Measurements from ENCODE around the gene SCEL. TPM values are rescaled to one million over a fixed set of nuclear protein-coding genes. Genes with fewer than 3 reads are reported as not detected.

Gene SCEL
- total RNA-seq, 1 experiment from 2014 or later = 2.8 TPM

DNA sequence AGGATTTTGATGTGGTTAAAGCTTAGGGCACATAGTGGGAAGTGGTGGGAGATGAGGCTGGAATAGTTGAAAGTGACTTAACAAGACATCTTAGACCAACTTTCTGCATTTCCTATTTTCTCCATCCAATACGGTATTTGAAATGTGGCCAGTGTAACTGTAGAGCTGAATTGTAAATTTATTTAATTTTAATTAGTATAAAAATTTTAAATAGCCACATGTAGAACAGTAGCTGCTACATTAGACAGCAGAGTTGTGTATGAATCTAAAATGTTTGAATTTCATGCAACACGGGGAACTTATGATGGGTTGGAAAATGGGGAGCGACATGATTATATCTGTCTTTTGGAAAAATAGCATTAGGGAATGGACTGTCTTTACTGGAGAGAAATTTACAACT, 7.1 kb upstream of the SCEL start:
- Histone ChIP-seq H3K9me3 (no peaks in the 10 kb centered on the region; the same call in 1 of the 2 replicates), H3K27me3 (replicated peaks; ENCODE audit: control insufficient read depth, insufficient read depth, low read length) (no peaks in the 10 kb centered on the region), H3K36me3 (ENCODE audit: control insufficient read depth, insufficient read depth, low read length) (no peaks in the 10 kb centered on the region), H3K4me1 (peaks cover 3% of the 10 kb centered on the region; the same call in 1 of the 2 replicates), H3K4me3 (ENCODE audit: low read depth, low read length) (no peak overlapping the region)
- ChIA-PET CTCF (no interaction called here), POLR2A (no interaction called here)
- no TSS peak for BruUV-seq (replicated peaks)
- no peaks in the 10 kb centered on the region for H3K36me3 Mint-ChIP-seq (ENCODE audit: insufficient read depth, unreplicated experiment)
- no peak overlapping the region for H3K4me3 Mint-ChIP-seq (ENCODE audit: unreplicated experiment)
- H3K4me1 Mint-ChIP-seq (ENCODE audit: low read depth, unreplicated experiment) = peaks cover 6% of the 10 kb centered on the region
- intact Hi-C loops (cut with micrococcal nuclease; ENCODE audit: unreplicated experiment) = no loop called here
- H3K27me3 Mint-ChIP-seq (ENCODE audit: insufficient read depth, unreplicated experiment) = no peaks in the 10 kb centered on the region
- H3K9me3 Mint-ChIP-seq (ENCODE audit: unreplicated experiment) = no peaks in the 10 kb centered on the region
- TF ChIP-seq, protein P1, sequence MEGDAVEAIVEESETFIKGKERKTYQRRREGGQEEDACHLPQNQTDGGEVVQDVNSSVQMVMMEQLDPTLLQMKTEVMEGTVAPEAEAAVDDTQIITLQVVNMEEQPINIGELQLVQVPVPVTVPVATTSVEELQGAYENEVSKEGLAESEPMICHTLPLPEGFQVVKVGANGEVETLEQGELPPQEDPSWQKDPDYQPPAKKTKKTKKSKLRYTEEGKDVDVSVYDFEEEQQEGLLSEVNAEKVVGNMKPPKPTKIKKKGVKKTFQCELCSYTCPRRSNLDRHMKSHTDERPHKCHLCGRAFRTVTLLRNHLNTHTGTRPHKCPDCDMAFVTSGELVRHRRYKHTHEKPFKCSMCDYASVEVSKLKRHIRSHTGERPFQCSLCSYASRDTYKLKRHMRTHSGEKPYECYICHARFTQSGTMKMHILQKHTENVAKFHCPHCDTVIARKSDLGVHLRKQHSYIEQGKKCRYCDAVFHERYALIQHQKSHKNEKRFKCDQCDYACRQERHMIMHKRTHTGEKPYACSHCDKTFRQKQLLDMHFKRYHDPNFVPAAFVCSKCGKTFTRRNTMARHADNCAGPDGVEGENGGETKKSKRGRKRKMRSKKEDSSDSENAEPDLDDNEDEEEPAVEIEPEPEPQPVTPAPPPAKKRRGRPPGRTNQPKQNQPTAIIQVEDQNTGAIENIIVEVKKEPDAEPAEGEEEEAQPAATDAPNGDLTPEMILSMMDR (IDR thresholded peaks at IDR 0.05; ENCODE audit: insufficient read depth in 1 of 2, low read depth in 1 of 2, low read length in 1 of 2, severe bottlenecking in 1 of 2, unreplicated experiment in 1 of 2) = no peak
- no peak for DNase-seq
- H3K27ac Mint-ChIP-seq (ENCODE audit: unreplicated experiment) = no peak overlapping the region

- Mint-ChIP-seq H3K27me3 (ENCODE audit: insufficient read depth, unreplicated experiment) (no peaks in the 10 kb centered on the region), H3K27ac (ENCODE audit: unreplicated experiment) (no peak overlapping the region), H3K4me1 (ENCODE audit: low read depth, unreplicated experiment) (peaks cover 9% of the 10 kb centered on the region), H3K4me3 (ENCODE audit: unreplicated experiment) (no peak overlapping the region), H3K36me3 (ENCODE audit: insufficient read depth, unreplicated experiment) (no peaks in the 10 kb centered on the region), H3K9me3 (ENCODE audit: unreplicated experiment) (no peaks in the 10 kb centered on the region)
- no peaks in the 10 kb centered on the region; the same call in 1 of the 2 replicates for H3K9me3 ChIP-seq
- H3K27me3 ChIP-seq (replicated peaks; ENCODE audit: control insufficient read depth, insufficient read depth, low read length) = no peaks in the 10 kb centered on the region
- POLR2A ChIA-PET = no interaction called here
- H3K36me3 ChIP-seq (ENCODE audit: control insufficient read depth, insufficient read depth, low read length) = no peaks in the 10 kb centered on the region
- DNase-seq = no peak
- intact Hi-C loops (cut with micrococcal nuclease; ENCODE audit: unreplicated experiment) = no loop called here
- H3K4me3 ChIP-seq (ENCODE audit: low read depth, low read length) = no peak overlapping the region
- CTCF ChIA-PET = no interaction called here
- no TSS peak for BruUV-seq (replicated peaks)
- TF ChIP-seq, protein P1 (IDR thresholded peaks at IDR 0.05; ENCODE audit: insufficient read depth in 1 of 2, low read depth in 1 of 2, low read length in 1 of 2, severe bottlenecking in 1 of 2, unreplicated experiment in 1 of 2) = no peak
- H3K4me1 ChIP-seq = peaks cover 3% of the 10 kb centered on the region; the same call in 1 of the 2 replicates
These were observed 6.5 kb upstream of the SCEL start for GRCh38 chr13:77528834-77529500.

- H3K9me3 ChIP-seq = no peaks in the 10 kb centered on the region; the same call in 1 of the 2 replicates
- ChIA-PET POLR2A (no interaction called here), CTCF (no interaction called here)
- no peaks in the 10 kb centered on the region for H3K36me3 Mint-ChIP-seq (ENCODE audit: insufficient read depth, unreplicated experiment)
- no peaks in the 10 kb centered on the region for H3K27me3 ChIP-seq (replicated peaks; ENCODE audit: control insufficient read depth, insufficient read depth, low read length)
- no peaks in the 10 kb centered on the region for H3K36me3 ChIP-seq (ENCODE audit: control insufficient read depth, insufficient read depth, low read length)
- H3K4me1 ChIP-seq = peaks cover 6% of the 10 kb centered on the region; the same call in 1 of the 2 replicates
- no peaks in the 10 kb centered on the region for H3K9me3 Mint-ChIP-seq (ENCODE audit: unreplicated experiment)
- peaks cover 14% of the 10 kb centered on the region for H3K4me1 Mint-ChIP-seq (ENCODE audit: low read depth, unreplicated experiment)
- H3K4me3 Mint-ChIP-seq (ENCODE audit: unreplicated experiment) = no peak overlapping the region
- intact Hi-C loops (cut with micrococcal nuclease; ENCODE audit: unreplicated experiment) = no loop called here
- no peak overlapping the region for H3K4me3 ChIP-seq (ENCODE audit: low read depth, low read length)
- BruUV-seq (replicated peaks) = no TSS peak
- TF ChIP-seq, protein P1 (IDR thresholded peaks at IDR 0.05; ENCODE audit: insufficient read depth in 1 of 2, low read depth in 1 of 2, low read length in 1 of 2, severe bottlenecking in 1 of 2, unreplicated experiment in 1 of 2) = no peak
- no peaks in the 10 kb centered on the region for H3K27me3 Mint-ChIP-seq (ENCODE audit: insufficient read depth, unreplicated experiment)
- DNase-seq = no peak
- no peak overlapping the region for H3K27ac Mint-ChIP-seq (ENCODE audit: unreplicated experiment)
These were observed 6.0 kb upstream of the SCEL start for GRCh38 chr13:77529501-77529840.

Measured in Caco-2 (cell line).